Trophoblast cell (in vitro differentiated cells and primary cell): ENCODE data around the gene CXorf38.

Source experiments
- DNase-seq, 2 donors: peaks; one replicate each; pipeline ENCODE4 v3.0.0-alpha.2; 2016
- H2AFZ ChIP-seq: 2 replicates; pipeline ENCODE4 v1.6.1; 2013; ENCODE audit warnings: low read length, moderate library complexity, mild to moderate bottlenecking; ENCODE audit not compliant: insufficient read depth, poor library complexity
- H2AK5ac ChIP-seq: 2 replicates; pipeline ENCODE4 v1.6.1; 2013; ENCODE audit warnings: mild to moderate bottlenecking, low read length
- H2BK120ac ChIP-seq: 2 replicates; pipeline ENCODE4 v1.6.1; 2013; ENCODE audit warnings: low read length, mild to moderate bottlenecking, moderate library complexity; ENCODE audit not compliant: insufficient read depth, poor library complexity
- H2BK12ac ChIP-seq: 2 replicates; pipeline ENCODE4 v1.6.1; 2013; ENCODE audit warnings: mild to moderate bottlenecking, low read length, moderate library complexity
- H2BK5ac ChIP-seq: 2 replicates; pipeline ENCODE4 v1.6.1; 2013; ENCODE audit warnings: low read length, low read depth, moderate library complexity, mild to moderate bottlenecking; ENCODE audit not compliant: poor library complexity
- H3K14ac ChIP-seq: 2 replicates; pipeline ENCODE4 v1.6.1; 2013; ENCODE audit warnings: mild to moderate bottlenecking, low read length
- H3K18ac ChIP-seq: 2 replicates; pipeline ENCODE4 v1.6.1; 2013; ENCODE audit warnings: mild to moderate bottlenecking, low read length
- H3K23ac ChIP-seq: 2 replicates; pipeline ENCODE4 v1.6.1; 2013; ENCODE audit warnings: low read length
- H3K27ac ChIP-seq: 2 replicates; pipeline ENCODE4 v1.5.1; 2013; ENCODE audit warnings: low read depth, mild to moderate bottlenecking, inconsistent platforms, low read length, moderate library complexity
- H3K27me3 ChIP-seq: 2 replicates; pipeline ENCODE4 v1.6.1; 2013; ENCODE audit warnings: inconsistent platforms, mild to moderate bottlenecking, low read length, moderate library complexity; ENCODE audit not compliant: insufficient read depth
- H3K36me3 ChIP-seq, 2 experiments: 1 replicate in 1 of 2; 2 replicates in 1 of 2; pipeline ENCODE4 v1.6.1; 2013; ENCODE audit warnings: low read length in 2 of 2, mild to moderate bottlenecking in 2 of 2, moderate library complexity in 1 of 2; ENCODE audit not compliant: insufficient read depth in 2 of 2, control insufficient read depth in 1 of 2
- H3K4ac ChIP-seq: 2 replicates; pipeline ENCODE4 v1.6.1; 2013; ENCODE audit warnings: low read depth, mild to moderate bottlenecking, low read length, moderate library complexity
- H3K4me1 ChIP-seq, 2 experiments: 1 replicate in 1 of 2; 2 replicates in 1 of 2; pipeline ENCODE4 v1.6.1; 2013; ENCODE audit warnings: low read length in 2 of 2, mild to moderate bottlenecking in 2 of 2, moderate library complexity in 1 of 2; ENCODE audit not compliant: insufficient read depth in 2 of 2, control insufficient read depth in 1 of 2
- H3K4me2 ChIP-seq: 2 replicates; pipeline ENCODE4 v1.6.1; 2013; ENCODE audit warnings: inconsistent platforms, mild to moderate bottlenecking, low read length, moderate library complexity
- H3K4me3 ChIP-seq: 2 replicates; pipeline ENCODE4 v1.5.1; 2013; ENCODE audit warnings: mild to moderate bottlenecking, low read depth, low read length, inconsistent platforms
- H3K79me1 ChIP-seq: one replicate; pipeline ENCODE4 v1.6.1; 2013; ENCODE audit warnings: low read length
- H3K79me2 ChIP-seq: 2 replicates; pipeline ENCODE4 v1.6.1; 2013; ENCODE audit warnings: low read length, mild to moderate bottlenecking; ENCODE audit not compliant: control insufficient read depth, insufficient read depth, poor library complexity
- H3K9ac ChIP-seq: 2 replicates; pipeline ENCODE4 v1.6.1; 2013; ENCODE audit warnings: mild to moderate bottlenecking, low read length
- H3K9me3 ChIP-seq: 2 replicates; pipeline ENCODE4 v1.6.1; 2013; ENCODE audit warnings: low read depth, mild to moderate bottlenecking, control low read depth, inconsistent platforms, low read length; ENCODE audit not compliant: insufficient read depth
- H4K12ac ChIP-seq: 2 replicates; pipeline ENCODE4 v1.6.1; 2013; ENCODE audit warnings: low read depth, mild to moderate bottlenecking, low read length, moderate library complexity
- H4K8ac ChIP-seq: 2 replicates; pipeline ENCODE4 v1.6.1; 2013; ENCODE audit warnings: low read depth, mild to moderate bottlenecking, low read length, moderate library complexity
- H4K91ac ChIP-seq: one replicate; pipeline ENCODE4 v1.6.1; 2013; ENCODE audit warnings: low read depth, mild to moderate bottlenecking, low read length, moderate library complexity
- WGBS: extraction: QIAGEN DNeasy Blood & Tissue Kit; methylation state at CpG from one replicate; pipeline ENCODE4 v1.1.7; 2013; ENCODE audit warnings: missing lambda C conversion rate; ENCODE audit not compliant: insufficient read length, insufficient coverage; ENCODE audit errors: extremely low coverage; 5-methylcytosine and 5-hydroxymethylcytosine counted together

Gene CXorf38

GRCh38 chrX:40653535-40653934, 6.2 kb upstream of the CXorf38 start:
- Histone ChIP-seq H3K36me3 (peaks cover 10 to 11% of the 10 kb centered on the region in 2 experiments), H3K18ac (no peak overlapping the region), H3K4me1 (no peaks in the 10 kb centered on the region), H3K27me3 (no peaks in the 10 kb centered on the region), H2BK5ac (no peak overlapping the region), H3K14ac (no peak overlapping the region), H3K9me3 (no peaks in the 10 kb centered on the region), H2AK5ac (no peak overlapping the region), H4K91ac (no peak overlapping the region), H3K23ac (no peak overlapping the region), H4K8ac (no peak overlapping the region), H3K79me1 (no peaks in the 10 kb centered on the region), H3K27ac (no peak overlapping the region), H3K4me2 (no peak overlapping the region), H3K9ac (no peak overlapping the region), H4K12ac (no peak overlapping the region), H3K4ac (no peak overlapping the region), H3K79me2 (no peaks in the 10 kb centered on the region), H2BK12ac (no peak overlapping the region), H2AFZ (no peak overlapping the region), H3K4me3 (no peak overlapping the region), H2BK120ac (no peak overlapping the region)
- DNase-seq = no peak
- WGBS = no CpG with 5 or more reads among the region's 2 CpGs

GRCh38 chrX:40652664-40653063, 5.3 kb upstream of the CXorf38 start:
- Histone ChIP-seq H3K27me3 (no peaks in the 10 kb centered on the region), H3K4me3 (no peak overlapping the region), H4K91ac (no peak overlapping the region), H3K4me2 (no peak overlapping the region), H3K18ac (no peak overlapping the region), H3K79me1 (no peaks in the 10 kb centered on the region), H2BK5ac (no peak overlapping the region), H3K23ac (no peak overlapping the region), H4K8ac (no peak overlapping the region), H3K14ac (no peak overlapping the region), H2AFZ (no peak overlapping the region), H3K4me1 (no peaks in the 10 kb centered on the region), H3K9ac (no peak overlapping the region), H2BK120ac (no peak overlapping the region), H2AK5ac (no peak overlapping the region), H3K9me3 (no peaks in the 10 kb centered on the region), H4K12ac (no peak overlapping the region), H3K27ac (no peak overlapping the region), H3K79me2 (no peaks in the 10 kb centered on the region), H3K36me3 (peaks cover 6 to 11% of the 10 kb centered on the region in 2 experiments), H2BK12ac (no peak overlapping the region), H3K4ac (no peak overlapping the region)
- DNase-seq = no peak
- no CpG with 5 or more reads among the region's 1 CpG for WGBS

DNA sequence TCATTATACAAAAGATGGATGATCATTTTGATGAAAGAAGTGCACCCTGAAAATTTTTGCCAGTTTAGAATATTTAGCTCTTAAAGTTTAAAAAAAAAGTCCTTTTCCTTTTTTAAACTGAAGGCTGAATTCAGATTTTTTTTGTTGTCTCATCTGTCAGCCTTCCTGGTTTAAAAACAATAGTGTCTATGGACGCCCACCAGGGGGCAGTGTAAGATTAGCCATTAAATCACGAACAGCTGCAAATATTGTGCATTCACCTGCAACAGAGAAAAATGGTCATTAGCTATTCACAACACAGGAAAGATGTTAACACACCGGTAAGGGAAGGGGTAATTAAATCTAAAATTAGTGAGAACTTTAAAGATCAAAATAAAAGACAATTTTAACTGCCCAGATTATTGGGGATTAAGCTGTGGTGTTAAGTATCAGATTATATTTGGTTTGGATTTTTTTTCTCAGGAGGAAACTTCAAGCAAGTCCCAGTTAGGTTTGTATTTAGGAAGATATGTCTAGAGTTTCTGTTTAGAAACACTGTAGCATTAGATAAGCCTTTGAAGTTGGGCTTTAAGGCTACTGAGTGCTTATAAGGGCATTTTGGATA, 4.4 kb upstream of the CXorf38 start:
- no peak overlapping the region for H3K4me2 ChIP-seq
- peaks cover 5% of the 10 kb centered on the region for H3K79me2 ChIP-seq
- no peak overlapping the region for H4K8ac ChIP-seq
- H3K36me3 ChIP-seq = peaks cover 3 to 6% of the 10 kb centered on the region in 2 experiments
- no peak overlapping the region for H2BK5ac ChIP-seq
- no peak overlapping the region for H2BK120ac ChIP-seq
- H2AFZ ChIP-seq = no peak overlapping the region
- no peaks in the 10 kb centered on the region for H3K4me1 ChIP-seq
- WGBS = no CpG with 5 or more reads among the region's 3 CpGs
- H3K79me1 ChIP-seq = peaks cover 5% of the 10 kb centered on the region
- no peak overlapping the region for H3K27ac ChIP-seq
- H4K12ac ChIP-seq = no peak overlapping the region
- no peak overlapping the region for H3K4ac ChIP-seq
- H3K27me3 ChIP-seq = no peaks in the 10 kb centered on the region
- no peaks in the 10 kb centered on the region for H3K9me3 ChIP-seq
- H3K23ac ChIP-seq = no peak overlapping the region
- no peak overlapping the region for H3K4me3 ChIP-seq
- no peak overlapping the region for H3K14ac ChIP-seq
- H3K9ac ChIP-seq = no peak overlapping the region
- H2BK12ac ChIP-seq = no peak overlapping the region
- DNase-seq = peak; percentile 46 to 84
- H2AK5ac ChIP-seq = no peak overlapping the region
- no peak overlapping the region for H3K18ac ChIP-seq
- no peak overlapping the region for H4K91ac ChIP-seq

- Histone ChIP-seq H2BK120ac (peak overlapping the region; percentile 55), H3K9ac (peak overlapping the region; percentile 76), H2AFZ (peak overlapping the region; percentile 97), H3K27ac (peak overlapping the region; percentile 51), H3K4me2 (peak overlapping the region; percentile 91), H3K23ac (no peak overlapping the region), H3K79me2 (peaks cover 14% of the 10 kb centered on the region), H2AK5ac (no peak overlapping the region), H3K4me1 (peaks cover 3 to 5% of the 10 kb centered on the region in 2 experiments), H4K8ac (peak overlapping the region; percentile 74), H2BK12ac (no peak overlapping the region), H3K4me3 (peak overlapping the region; percentile 90), H3K79me1 (peaks cover 5% of the 10 kb centered on the region), H4K12ac (peak overlapping the region; percentile 44), H3K9me3 (no peaks in the 10 kb centered on the region), H3K18ac (peak overlapping the region; percentile 85), H2BK5ac (peak overlapping the region; percentile 46), H3K27me3 (no peaks in the 10 kb centered on the region), H3K14ac (peak overlapping the region; percentile 73), H3K36me3 (peaks cover 5 to 8% of the 10 kb centered on the region in 2 experiments), H3K4ac (peak overlapping the region; percentile 64), H4K91ac (peak overlapping the region; percentile 35)
- WGBS = no CpG with 5 or more reads among the region's 33 CpGs
- peak; percentile 16 to 48 for DNase-seq
Observed at GRCh38 chrX:40646489-40647306, 663 bp downstream of the CXorf38 start.
